ENCODE results near the gene COL21A1. TPM values are rescaled to one million over a fixed set of nuclear protein-coding genes. Genes with fewer than 3 reads are reported as not detected.

COL21A1 gene
- total and polyA plus RNA-seq, 4 donors = 1.6 to 105 (median 6.3) TPM

- Histone ChIP-seq H3K4me1 (ENCODE audit: control insufficient read depth in 5 of 5, insufficient read depth in 5 of 5, low read length in 5 of 5) (no peaks in the 10 kb centered on the region), H3K4me3 (no peak overlapping the region), H3K36me3 (ENCODE audit: control insufficient read depth in 4 of 4, insufficient read depth in 4 of 4, low read length in 4 of 4) (no peaks in the 10 kb centered on the region), H3K9ac (ENCODE audit: insufficient read depth in 1 of 2, low read length in 2 of 2) (no peak overlapping the region), H3K27me3 (ENCODE audit: control insufficient read depth in 3 of 3, insufficient read depth in 3 of 3, low read length in 2 of 3) (no peaks in the 10 kb centered on the region), H3K27ac (ENCODE audit: low read depth in 1 of 2, low read length in 1 of 2) (no peak overlapping the region), H3K9me3 (ENCODE audit: control insufficient read depth in 4 of 4, insufficient read depth in 3 of 4, low read length in 3 of 4) (peaks cover 0 to 4% (median 1%) of the 10 kb centered on the region in 4 donors)
- ATAC-seq (ENCODE audit: insufficient read depth, low FRiP score) (no peak), DNase-seq (no peak)
- TF ChIP-seq CTCF (IDR thresholded peaks at IDR 0.05; ENCODE audit: control extremely low read depth, extremely low read depth) = no peak
These were observed 59.7 kb downstream of the COL21A1 start for GRCh38 chr6:56187686-56188085.

- Histone ChIP-seq H3K4me3 (no peak overlapping the region), H3K36me3 (ENCODE audit: control insufficient read depth in 4 of 4, insufficient read depth in 4 of 4, low read length in 4 of 4) (peaks cover 0 to 10% (median 5%) of the 10 kb centered on the region in 4 donors), H3K27ac (ENCODE audit: low read depth in 1 of 2, low read length in 1 of 2) (no peak overlapping the region), H3K9me3 (ENCODE audit: control insufficient read depth in 4 of 4, insufficient read depth in 3 of 4, low read length in 3 of 4) (peaks cover 2 to 13% (median 5%) of the 10 kb centered on the region in 4 donors), H3K9ac (ENCODE audit: insufficient read depth in 1 of 2, low read length in 2 of 2) (no peak overlapping the region), H3K27me3 (ENCODE audit: control insufficient read depth in 3 of 3, insufficient read depth in 3 of 3, low read length in 2 of 3) (no peaks in the 10 kb centered on the region), H3K4me1 (ENCODE audit: control insufficient read depth in 5 of 5, insufficient read depth in 5 of 5, low read length in 5 of 5) (no peaks in the 10 kb centered on the region)
- DNase-seq (no peak), ATAC-seq (ENCODE audit: insufficient read depth, low FRiP score) (no peak)
- no peak for TF ChIP-seq CTCF (IDR thresholded peaks at IDR 0.05; ENCODE audit: control extremely low read depth, extremely low read depth)
These were observed 70.6 kb downstream of the COL21A1 start for GRCh38 chr6:56176741-56177140.

- Histone ChIP-seq H3K4me3 (no peak overlapping the region), H3K9me3 (ENCODE audit: control insufficient read depth in 4 of 4, insufficient read depth in 3 of 4, low read length in 3 of 4) (peaks cover 2 to 13% (median 6%) of the 10 kb centered on the region in 4 donors), H3K27me3 (ENCODE audit: control insufficient read depth in 3 of 3, insufficient read depth in 3 of 3, low read length in 2 of 3) (no peaks in the 10 kb centered on the region), H3K27ac (ENCODE audit: low read depth in 1 of 2, low read length in 1 of 2) (no peak overlapping the region), H3K9ac (ENCODE audit: insufficient read depth in 1 of 2, low read length in 2 of 2) (no peak overlapping the region), H3K36me3 (ENCODE audit: control insufficient read depth in 4 of 4, insufficient read depth in 4 of 4, low read length in 4 of 4) (peaks cover 0 to 21% (median 8%) of the 10 kb centered on the region in 4 donors), H3K4me1 (ENCODE audit: control insufficient read depth in 5 of 5, insufficient read depth in 5 of 5, low read length in 5 of 5) (no peaks in the 10 kb centered on the region)
- no peak for TF ChIP-seq CTCF (IDR thresholded peaks at IDR 0.05; ENCODE audit: control extremely low read depth, extremely low read depth)
- no peak for ATAC-seq (ENCODE audit: insufficient read depth, low FRiP score)
- 89% methylated on average over 1 of the region's 1 CpG; no CpG with 5 or more reads in 1 of the 2 donors for WGBS, 2 donors
- DNase-seq = no peak
These were observed 74.2 kb downstream of the COL21A1 start for GRCh38 chr6:56173228-56173627.

- H3K4me1 ChIP-seq (ENCODE audit: control insufficient read depth in 5 of 5, insufficient read depth in 5 of 5, low read length in 5 of 5) = no peaks in the 10 kb centered on the region
- ATAC-seq (ENCODE audit: insufficient read depth, low FRiP score) (no peak), DNase-seq (no peak)
- no peak overlapping the region for H3K9ac ChIP-seq (ENCODE audit: insufficient read depth in 1 of 2, low read length in 2 of 2)
- no peaks in the 10 kb centered on the region for H3K27me3 ChIP-seq (ENCODE audit: control insufficient read depth in 3 of 3, insufficient read depth in 3 of 3, low read length in 2 of 3)
- 81 to 87% methylated on average over 2 of the region's 2 CpGs for WGBS, 2 donors
- peaks cover 2 to 13% (median 6%) of the 10 kb centered on the region in 4 donors for H3K9me3 ChIP-seq (ENCODE audit: control insufficient read depth in 4 of 4, insufficient read depth in 3 of 4, low read length in 3 of 4)
- H3K27ac ChIP-seq (ENCODE audit: low read depth in 1 of 2, low read length in 1 of 2) = no peak overlapping the region
- no peak for TF ChIP-seq CTCF (IDR thresholded peaks at IDR 0.05; ENCODE audit: control extremely low read depth, extremely low read depth)
- peaks cover 0 to 21% (median 8%) of the 10 kb centered on the region in 4 donors for H3K36me3 ChIP-seq (ENCODE audit: control insufficient read depth in 4 of 4, insufficient read depth in 4 of 4, low read length in 4 of 4)
- H3K4me3 ChIP-seq = no peak overlapping the region
These were observed 75.2 kb downstream of the COL21A1 start for GRCh38 chr6:56172144-56172543.

Measured in lung (tissue), 12 donors.